GM18858 (cell line): ENCODE data around the gene HES3.

Experiments used
- ATAC-seq: cut with Tn5 transposase; IDR thresholded peaks from one replicate; pipeline ENCODE4 v1.9.1; 2021; ENCODE audit not compliant: unreplicated experiment

HES3 gene

DNA sequence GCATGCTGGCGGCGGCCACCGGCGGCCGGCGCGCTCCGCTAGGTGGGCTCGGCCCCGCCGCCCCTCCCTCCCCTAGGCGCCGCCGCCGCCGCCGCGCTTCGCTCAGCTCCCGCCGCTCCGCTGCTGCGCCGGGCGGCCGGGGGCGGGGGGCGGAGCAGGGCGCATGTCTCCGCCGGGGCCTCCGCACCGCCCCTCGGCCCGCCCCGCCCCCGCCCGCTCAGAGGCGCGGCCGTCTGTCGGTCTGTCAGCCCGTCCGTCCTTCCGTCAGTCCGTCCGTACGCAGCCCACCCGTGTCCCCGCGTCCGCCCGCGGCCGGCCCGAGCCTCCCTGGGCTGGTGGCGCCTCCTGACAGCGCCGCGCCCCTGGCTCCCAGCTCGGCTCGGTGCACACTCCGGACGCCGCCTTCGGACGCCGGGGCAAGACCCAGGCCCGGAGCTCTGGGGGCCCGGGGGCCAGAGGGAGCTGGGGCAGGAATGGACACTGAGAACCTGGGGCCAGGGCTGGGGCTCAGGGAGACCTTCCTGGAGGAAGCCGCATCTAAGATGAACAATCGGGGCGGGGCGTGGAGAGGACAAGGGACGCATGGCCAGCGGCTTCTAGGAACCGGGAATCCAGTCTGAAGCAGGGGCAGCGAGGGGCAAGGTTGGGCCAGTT is 17.1 kb downstream of the HES3 start, which contains the start of gene GPR153:
Gene GPR153 (minus strand): TSS at position 138 of the 654 bp plus-strand sequence. CDS start 6,193 bp downstream, outside the sequence.
- ATAC-seq: no peak

DNA sequence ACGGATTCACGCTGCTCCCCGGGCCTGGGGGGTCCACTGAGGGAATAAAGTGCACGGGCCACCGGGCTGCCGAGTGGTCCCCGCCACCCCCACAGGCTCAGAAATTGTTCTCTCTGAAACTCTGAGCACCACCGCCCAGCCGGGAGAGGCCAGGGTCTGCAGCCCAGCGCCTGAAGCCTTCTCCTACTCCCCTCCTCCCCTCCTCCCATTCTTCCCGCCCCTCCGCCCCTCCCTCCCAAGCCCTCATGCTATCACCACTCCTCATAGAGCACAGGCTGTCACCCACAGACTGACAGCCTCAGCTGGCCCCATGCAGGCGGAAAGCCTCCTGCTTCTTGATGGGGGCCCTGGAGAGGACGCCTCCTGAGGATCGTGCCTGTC is 17.6 kb downstream of the HES3 start:
- ATAC-seq: no peak

DNA sequence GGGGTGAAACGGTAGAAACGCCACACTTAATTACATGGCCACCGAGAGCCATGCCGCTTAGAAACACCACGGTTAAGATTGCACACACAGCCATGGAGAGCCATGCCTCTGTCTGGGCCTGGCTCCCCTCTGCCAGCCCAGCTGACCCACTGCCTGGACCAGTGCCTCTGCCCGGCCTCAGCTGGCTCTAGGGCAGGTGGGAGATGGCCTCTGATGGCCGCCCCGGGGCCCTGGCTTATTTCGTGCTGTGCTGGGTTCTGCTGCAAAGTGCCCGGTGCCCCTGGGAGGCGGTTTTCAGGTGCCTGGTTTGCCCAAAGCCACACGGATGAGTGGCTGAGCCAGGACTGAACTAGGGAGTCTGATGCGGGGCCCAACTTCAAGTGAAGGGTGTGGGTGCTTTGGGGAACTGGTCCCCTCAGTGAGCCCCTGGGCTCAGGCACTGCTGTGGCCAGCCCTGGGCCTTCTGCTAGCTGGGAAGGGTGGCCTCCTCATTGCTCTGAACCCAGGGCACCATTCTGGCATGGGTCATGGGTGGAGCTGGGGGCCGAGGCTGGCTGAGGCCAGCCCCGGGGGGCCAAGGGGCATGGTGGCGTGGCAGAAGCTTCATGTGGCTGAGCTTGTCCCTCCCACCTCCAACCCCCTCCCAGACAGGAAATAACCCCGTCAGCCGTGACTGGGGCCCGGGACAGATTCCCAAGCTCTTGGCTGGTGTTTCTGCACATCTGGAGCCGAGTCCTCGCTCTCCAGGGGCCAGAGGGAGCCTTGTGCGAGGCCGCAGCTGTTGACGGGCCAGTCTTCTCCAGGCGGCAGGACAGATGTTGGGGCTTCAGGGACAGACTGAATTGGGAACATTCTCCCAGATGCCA is 18.8 kb downstream of the HES3 start:
- ATAC-seq: no peak

DNA sequence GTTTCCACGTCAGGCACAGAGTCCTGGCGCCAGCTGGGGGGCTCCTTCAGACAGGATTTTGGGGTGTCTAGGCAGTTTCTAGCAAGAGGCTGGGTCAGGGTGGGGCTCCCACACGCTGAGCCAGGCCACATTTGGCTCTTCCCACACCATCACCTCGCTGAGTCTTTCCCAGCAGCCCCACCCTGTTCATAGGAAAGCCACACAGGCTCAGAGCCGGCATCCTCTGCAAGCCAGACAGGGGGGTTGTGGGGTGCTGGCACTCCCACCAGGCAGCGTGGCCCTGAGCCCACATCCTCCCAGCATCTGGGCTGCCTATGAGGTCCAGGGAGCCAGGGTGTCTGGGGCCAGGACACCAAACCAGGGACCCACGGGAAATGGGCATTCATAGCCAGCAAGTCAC is 19.7 kb downstream of the HES3 start:
- no peak for ATAC-seq

DNA sequence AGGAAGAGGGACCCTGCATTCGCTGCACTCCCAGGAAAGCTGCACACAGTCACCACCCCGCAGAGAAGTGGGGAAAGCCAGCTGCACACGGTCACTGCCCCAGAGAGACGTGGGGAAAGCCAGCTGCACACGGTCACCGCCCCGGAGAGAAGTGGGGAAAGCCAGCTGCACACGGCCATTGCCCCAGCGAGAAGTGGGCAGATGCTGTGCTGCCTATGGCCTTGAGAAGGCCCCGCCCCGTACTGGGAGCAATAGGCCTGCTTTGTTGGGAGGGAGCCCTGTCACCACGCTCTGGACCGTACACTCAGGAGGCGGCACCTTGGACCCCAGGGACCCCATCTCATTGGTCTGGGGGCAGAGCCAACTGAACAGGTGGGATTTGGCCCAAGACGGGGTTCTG is 21.2 kb downstream of the HES3 start:
- ATAC-seq: no peak

DNA sequence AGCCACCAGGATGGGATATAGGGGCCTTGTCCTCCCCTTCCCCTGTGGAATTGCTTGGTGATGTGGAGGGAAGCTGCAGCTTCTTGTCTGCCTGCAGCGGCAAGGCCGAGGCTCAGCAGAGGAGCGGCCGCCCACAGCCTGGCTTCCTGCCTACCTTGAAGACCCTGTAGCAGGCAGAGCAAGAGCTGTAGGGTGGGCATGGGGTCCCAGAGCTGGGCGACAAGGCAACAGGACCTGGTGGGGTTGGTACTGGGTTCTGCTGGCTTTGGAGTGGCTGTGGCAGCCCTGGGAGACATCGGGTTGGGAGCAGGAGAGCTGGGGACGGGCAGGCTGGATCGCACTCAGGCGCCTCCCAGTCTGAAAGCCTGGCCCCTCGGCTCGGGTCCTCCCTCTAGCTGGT is 22.7 kb downstream of the HES3 start:
- ATAC-seq: no peak

DNA sequence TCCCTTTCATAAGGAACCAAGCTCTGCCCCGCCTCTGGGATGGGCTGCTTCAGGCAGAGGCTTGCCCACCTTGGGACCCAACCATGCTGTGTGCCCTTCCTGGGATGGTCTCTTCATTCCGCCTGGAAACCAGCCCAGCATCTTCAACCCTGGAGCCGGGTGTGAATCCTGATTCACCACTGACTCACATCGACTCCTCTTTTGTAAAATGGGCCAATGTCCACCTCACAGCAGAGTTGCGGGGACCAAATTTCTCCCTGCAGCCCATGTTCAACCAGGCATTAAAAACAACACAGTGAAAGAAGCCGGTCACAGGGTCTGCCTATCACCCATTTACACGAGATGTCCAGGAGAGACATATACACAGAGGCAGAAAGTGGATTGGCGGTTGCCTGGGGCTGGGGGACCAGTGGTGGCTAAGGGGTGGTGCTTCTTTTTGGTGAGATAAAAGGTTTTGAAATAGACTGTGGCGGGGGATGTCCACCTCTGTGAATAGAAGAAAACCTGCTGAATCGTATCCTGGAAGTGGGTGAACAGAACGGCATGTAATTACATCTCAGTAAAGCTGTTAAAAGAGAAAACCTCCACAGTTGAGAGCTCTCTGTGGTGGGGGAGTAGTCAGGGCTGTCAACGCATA is 23.8 kb downstream of the HES3 start:
- ATAC-seq: no peak

DNA sequence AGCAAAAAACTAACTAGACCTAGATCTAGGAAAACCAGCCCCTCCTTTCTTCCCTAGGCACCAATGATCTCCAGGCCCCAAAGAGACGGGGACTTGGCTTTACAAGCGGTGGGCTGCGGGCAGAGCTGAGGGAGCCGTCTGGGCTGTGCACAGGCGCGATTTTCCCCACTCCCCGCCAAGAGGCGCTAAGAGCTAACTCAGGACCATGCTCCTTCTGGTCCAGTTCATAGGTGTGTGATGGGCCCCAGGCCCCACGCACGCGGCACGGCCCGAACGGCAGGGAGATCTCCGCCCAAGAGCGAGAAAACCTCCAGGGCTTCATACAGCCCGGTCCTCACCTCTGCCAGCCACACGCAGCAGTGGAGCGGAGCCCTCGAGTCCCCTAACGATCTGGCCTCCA is 24.4 kb downstream of the HES3 start:
- ATAC-seq: no peak

DNA sequence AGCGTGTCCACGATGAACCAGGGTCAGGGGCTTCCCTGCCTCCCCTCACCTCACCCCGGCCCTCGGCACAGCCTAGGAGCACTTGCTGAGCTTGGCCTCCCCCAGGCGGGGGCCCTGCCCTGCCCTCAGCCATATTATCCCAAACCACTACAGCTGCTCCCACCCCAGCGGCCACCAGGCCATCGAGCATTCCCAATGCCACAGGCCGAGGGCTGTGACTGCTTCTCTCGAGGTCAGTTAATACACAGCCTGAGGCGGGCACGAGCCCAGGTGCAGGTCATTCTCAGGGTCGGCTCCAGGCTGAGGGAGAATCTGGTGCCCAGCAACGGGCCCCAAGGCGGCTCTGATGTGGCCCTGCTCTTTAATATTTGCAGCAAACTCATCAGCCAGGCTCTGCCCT is 25.3 kb downstream of the HES3 start:
- ATAC-seq: no peak

DNA sequence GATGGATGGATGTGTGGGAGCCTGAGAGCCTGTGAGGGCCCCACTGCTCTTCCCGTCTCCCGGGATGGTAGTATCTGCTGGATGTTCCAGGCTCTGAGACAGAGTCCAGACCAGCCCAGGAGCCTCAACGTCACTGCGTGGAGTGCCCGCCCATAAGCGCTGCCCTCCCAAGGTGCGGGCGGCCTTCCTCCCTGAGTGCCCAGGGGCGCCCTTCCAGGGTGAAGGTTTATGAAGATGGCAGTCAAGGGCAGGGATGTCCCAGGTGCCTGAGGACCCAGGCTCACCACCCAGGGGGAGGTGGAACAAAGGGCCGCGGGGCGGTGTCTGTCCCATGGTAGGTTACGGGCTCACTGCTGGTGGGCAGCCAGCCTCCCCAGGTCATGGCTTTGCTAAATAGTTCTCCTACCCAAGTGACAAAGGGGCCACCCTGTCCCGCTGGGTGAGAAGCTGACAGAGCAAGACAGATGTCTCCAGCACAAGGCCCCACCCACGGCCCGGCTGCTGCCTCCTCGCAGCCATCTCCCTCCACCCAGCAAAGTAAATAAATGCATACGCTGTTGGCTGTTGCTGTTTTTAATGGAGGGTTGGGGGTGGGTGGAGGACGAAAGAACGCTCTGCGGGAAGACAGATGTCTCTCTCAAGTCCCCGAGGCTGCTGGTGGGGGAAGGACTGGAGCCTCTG is 25.9 kb downstream of the HES3 start:
- no peak for ATAC-seq

DNA sequence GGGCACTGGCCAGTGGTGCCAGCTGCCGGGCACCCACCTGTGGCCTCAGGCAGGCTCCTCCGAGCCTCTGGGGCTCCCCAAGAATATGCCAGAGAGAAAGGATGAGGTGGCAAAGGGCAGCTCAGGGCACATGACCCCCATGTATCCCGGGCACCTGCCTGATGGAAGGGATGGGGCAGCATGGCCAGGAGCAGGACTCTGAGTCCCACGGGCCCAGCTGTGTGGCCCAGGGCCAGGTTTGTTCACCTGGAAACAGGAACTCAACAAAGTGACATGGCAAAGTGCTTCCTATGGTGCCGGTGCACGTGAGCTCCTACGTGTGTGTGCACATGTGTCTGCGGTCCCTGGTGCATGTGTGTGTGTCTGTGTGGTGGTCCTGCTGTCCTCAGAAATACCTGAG is 26.4 kb downstream of the HES3 start:
- ATAC-seq: no peak

DNA sequence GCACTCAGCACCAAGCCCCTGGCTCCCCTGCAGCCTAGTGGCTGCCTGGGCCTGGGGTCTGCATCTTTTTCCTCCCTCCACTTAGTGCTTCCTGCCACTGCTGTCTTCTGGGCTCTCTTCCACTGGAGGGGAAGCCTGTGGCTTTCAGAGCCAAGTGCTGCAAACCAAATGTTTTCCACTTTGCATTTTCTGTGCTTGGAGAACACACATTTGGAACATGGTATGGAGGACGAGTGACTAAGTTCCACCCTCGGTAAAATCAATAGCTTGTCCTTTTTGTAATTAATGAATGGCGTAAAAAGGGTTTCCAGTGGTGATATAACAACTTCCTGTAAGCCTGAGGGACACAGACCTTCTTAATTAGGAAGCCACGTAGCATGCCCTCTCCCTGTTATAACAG is 27.0 kb downstream of the HES3 start:
- ATAC-seq: no peak

DNA sequence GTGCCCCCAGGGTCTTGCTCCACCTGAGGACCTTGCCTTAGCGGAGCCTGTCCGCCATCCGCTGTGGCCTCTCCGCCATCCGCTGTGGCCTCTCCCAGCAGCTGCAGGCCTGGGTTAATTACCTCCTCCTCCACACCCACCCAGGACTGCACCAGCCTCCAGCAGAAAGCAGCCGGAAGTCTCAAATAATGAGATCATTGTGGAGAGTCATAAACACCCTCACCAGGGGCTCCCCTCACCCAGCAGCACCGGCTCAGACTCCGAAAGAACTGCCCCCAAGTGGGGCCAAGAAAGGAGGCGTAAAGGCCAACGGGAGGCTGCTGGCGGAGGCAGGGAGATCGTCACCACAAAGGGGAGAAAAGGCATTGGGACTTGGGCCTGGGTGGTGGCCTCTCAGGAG is 27.6 kb downstream of the HES3 start:
- ATAC-seq: no peak

DNA sequence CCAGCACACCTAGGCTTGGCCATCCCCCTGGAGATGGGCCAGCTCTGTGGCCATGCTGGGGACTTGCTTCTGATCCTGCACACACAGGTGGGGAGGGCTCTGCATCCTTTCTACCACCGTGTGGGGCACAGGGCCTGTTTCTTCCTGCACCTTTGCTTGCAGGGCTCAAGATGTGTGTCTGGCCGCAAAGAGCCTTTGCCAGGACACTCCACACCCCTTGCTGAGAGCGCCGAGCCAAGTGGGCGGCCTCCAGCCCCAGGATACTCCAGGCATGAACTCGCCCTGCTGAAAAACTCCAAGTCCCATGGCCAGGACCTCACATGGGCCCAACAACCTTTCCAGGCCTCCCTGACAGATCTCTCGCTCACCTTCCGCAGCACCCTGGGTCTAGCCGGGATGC is 28.5 kb downstream of the HES3 start:
- ATAC-seq: no peak

DNA sequence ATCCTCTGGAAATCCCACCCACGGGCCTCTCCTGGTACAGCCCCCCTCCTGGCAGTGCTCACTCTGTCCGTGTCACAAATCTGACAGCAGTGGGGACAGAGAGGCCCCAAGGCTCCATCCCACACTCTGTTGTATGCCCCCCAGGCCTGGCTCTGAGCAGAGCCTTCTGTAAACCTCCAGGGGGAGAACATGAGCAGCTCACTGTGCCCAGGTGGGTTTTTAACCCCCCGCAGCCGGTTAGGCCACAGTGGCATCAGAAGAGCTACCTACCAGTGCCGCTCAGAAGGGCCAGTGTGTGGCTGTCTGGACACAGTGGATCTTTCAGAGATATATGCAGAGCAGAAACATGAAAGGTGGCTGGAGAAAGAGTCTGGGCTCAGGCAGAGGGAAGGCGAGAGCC is 28.9 kb downstream of the HES3 start:
- ATAC-seq: no peak

DNA sequence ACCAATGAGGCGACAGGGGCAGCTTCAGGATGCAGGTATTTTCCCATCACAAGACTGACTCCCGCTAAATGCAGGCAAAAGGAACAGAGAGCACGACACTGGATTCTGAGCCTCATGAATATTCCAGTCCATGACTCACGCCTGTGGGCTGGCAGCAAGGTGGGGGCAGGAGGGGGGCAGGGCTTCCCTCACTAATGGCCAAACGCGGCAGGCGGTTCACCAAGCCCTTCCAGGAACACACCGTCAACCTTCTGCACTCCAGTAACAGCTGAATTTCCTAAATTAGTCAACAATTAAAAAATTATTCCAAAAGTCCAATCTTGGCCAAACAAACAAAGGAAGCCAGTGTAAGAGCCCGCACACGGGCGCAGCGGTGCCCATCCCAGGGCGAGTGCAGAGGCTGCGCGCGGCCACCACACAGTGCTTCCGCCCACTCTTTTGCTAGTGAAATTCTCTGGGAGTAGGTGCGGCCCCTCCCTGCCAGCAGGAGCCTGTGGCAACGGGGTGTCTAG is 29.5 kb downstream of the HES3 start:
- ATAC-seq: no peak

DNA sequence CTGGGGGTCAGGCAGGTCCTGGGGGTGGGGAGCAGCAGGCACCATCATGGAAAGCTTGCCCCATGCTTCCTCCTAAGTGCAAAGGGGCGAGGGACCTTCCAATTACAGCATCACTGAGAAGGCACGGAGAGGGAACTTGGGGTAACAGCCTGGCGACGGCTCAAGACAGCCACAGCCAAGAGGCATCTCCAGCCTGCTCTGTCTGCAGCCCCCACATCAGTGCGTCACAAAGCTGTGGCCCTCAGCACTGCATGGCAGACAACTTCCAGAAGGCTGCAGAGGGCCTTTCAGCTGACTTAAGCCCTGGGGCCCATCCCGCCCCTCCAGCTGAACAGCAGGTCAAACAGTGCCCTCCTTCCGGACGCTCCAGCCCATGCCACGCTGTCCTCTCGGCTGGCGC is 30.1 kb downstream of the HES3 start:
- ATAC-seq: no peak

DNA sequence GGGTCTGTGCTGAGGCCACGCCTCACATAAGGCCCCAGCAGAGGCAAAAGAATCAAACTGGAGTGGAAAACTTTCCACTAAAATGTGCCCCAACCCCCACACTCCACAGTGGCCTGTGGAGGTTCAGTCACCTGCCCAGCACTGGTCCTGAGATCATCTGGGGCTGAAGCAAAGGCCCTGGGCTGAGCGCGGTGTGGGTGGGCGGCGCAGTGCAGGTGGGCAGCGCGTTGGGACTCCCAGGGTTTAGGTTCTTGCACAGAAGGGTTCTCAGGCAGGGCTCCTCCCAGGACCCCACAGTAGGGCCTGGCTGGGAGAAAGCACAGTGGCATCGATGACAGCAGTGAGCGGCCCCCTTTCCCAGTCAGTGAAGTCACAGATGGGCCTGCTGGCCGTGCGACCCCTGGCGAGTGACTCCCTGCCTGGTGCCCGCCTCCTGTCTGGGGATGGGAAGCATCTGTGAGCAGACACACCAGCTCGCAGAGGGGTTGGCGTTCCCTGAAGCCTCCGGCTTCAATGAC is 30.7 kb downstream of the HES3 start:
- ATAC-seq: no peak

DNA sequence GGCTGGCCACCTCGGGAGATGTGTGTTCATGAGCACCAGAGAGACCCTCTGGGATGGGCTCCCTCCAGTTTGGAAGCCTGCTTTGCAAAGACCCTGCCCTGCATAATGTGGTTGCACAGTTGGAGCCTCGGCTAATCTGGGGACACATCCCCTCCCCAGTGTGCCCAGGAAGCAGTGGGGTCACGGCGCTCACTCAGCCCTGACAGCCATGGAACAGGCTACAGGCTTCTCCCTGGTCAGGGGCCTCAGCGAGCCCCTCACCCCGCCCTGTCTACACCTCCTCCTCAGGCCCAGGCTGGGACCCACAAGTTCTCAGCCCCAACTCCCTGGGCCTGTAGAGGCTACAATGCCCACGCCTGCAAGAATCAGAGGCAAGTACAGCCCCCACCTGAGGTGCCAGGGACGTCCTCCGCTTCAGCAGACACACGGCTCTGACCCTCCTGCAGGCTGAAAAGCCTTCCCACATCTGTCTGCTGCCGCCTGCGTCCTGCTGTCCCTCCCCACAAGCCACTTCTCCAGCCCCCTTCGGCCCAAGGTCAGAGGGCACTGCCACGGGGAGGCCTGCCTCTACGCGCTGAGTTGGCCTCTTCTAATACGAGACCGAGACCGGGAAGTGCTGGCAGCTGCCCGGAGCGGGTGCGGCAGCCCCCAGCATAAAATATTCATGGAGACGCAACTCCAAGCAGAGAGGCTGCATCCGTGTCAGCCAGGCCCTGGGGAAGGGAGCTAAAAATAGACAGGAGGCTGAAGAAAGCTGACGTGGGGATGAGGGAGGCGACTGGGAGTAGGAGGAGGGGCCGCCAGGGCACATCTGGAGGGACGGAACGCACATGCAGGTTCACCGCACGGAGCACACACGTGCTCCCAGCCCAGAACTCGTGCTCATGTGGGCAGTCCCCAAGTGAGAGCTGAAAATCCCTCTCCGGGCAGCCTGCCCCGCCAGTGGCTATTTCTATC is 32.1 kb downstream of the HES3 start:
- ATAC-seq: no peak
